HG02610 (cell line): ENCODE measurements around the gene PRPF18.
"Not testable (repeated sequence)": the region's sequence is repeated elsewhere in the genome, so short reads cannot be mapped to it uniquely, and the experiment has no call there.

Experiments used
- ATAC-seq: cut with Tn5 transposase; IDR thresholded peaks from one replicate; pipeline ENCODE4 v1.9.1; 2021; ENCODE audit warnings: mild to moderate bottlenecking, moderate library complexity; ENCODE audit not compliant: unreplicated experiment

Gene PRPF18

DNA sequence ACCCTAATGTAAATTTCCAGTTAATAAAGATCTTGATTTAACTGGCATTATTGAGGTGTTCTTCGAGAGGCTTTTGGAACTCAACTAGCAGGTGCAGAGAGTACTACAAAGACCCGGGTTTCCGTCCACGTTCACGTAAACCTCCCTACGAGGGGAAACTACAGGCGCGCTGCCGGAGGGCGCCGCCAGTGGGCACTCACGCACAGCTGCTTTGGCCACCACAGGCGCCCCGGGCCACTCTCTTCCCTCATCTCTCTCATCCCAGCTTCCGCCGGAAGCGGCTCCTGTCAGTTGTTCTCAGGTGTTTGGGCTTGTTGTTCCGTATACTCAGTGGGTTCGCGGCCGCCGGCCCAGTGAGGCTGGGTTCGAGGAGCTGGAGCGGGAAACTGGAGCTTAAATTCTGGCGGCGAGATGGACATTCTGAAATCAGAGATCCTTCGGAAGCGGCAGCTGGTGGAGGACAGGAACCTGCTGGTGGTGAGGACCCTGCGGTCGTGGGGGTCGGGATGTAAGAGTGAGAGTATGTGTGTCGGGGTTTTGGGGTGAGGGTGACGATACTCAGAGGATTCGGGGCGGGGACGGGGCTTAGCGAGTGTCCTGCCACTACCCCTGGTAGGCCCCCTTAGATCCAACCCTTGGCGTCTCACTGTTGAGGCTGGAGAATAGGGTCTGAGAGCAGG is at the start of gene PRPF18:
Gene PRPF18, plus strand, starts transcription at position 290 of the 680 bp plus-strand sequence. Its CDS starts 122 bp downstream, at position 412.
- ATAC-seq, result peak; percentile 99

GRCh38 chr10:13537985-13538384 is 48.8 kb upstream of the PRPF18 start:
- ATAC-seq, result not testable (repeated sequence)

DNA sequence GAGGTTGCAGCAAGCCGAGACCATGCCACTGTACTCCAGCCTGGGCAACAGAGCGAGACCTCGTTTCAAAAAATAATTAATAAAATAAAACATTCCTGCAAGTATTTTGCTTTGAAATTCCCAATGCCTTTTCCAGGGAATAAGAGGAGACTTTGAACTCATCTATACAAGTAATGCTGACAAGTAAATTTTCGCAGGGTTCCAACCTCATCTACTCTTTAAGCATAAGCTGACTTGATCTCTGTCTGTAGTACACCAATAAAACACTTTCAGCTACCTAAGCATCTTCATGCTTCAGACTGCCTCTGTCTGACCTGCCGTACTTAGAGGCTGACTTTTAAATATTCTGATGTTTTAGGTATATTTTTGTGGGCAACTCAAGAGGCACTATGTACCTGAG is 44.2 kb upstream of the PRPF18 start:
- no peak for ATAC-seq

GRCh38 chr10:13550802-13551201 is 36.0 kb upstream of the PRPF18 start:
- ATAC-seq, result no peak

DNA sequence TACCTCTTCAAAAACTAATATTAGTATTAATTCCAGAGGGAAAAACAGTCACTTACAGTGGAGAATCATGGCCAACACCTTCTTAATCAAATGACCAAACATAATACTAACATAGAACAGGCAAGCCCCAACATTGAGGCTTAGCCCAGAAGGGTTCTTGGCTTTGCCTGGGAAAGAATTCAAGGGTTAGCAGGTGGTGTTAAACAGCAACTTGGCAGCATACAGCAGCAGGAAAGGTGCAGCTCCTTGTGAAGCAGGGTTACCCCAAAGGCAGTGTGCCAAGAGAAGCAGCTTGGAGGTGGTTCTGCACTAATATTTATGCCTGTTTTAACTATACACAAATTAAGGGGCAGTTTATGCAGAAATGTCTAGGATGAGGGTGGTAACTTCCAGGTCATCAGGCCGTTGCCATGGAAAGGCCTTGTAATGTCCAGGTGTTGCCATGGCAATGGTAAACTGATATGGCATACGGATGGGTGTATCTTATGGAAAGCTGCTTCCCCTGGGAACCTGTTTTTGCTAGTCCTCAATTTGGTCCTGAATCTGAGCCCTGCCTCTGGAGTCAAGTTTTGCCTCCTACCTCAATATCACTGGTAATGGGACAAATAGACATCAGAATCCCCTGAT is 30.8 kb upstream of the PRPF18 start:
- ATAC-seq, result no peak

GRCh38 chr10:13559124-13559700 is 27.6 kb upstream of the PRPF18 start:
- ATAC-seq, result no peak

DNA sequence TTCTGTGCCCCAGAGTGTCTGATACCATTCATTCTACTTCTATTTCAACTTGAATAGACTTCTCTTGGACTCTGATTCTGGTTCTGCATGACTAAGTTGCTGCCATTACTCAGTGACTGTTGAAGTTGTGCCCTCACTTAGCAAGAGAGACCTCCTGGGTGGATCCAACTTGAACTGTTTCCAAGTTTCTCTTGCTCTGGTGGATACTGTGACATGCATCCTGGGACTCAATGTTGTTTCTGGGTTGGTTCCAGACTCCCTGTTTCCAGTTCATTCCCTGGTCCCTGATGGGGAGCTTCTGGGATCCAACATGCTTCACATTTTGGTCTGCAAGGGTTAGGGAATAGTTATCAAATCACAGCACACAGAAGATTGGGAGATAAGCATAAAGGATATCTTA is 26.2 kb upstream of the PRPF18 start:
- ATAC-seq, result no peak

- ATAC-seq, result no peak
Observed at GRCh38 chr10:13563481-13564445, 23.0 kb upstream of the PRPF18 start.

DNA sequence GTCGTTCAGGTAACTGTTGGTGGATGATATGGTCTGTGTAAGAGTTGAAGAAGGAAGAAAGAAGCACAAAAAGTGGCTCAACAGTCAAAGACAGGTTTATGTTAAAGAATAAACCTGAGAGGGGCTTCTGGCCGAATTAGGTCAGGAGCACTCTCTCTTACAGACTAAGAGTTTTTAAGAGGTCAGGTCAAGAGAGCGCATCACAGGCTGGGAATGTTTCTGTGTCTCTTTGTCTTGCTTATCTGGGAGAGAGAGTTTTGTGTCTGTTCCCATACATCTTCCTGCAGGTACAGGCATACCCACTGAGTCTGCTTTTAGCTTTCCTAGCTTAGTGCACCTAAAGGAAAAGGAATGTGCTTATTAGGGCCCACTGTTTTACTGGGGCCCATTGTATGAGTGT is 22.2 kb upstream of the PRPF18 start:
- no peak for ATAC-seq

GRCh38 chr10:13567030-13567429 is 19.7 kb upstream of the PRPF18 start:
- ATAC-seq, result no peak

DNA sequence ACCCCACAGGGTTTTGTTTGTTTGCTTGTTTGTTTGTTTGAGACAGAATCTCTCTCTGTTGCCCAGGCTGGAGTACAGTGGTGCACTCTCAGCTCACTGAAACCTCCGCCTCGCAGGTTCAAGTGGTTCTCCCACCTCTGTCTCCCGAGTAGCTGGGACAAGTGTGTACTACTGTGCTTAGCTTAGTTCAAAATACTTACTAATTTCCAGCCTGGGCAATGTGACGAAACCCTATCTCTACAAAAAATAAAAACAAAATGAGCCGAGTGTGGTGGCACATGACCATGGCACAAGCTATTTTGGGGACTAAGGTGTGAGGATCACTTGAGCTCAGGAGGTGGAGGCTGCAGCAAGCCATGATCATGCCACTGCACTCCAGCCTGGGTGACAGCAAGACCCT is 15.2 kb upstream of the PRPF18 start:
- no peak for ATAC-seq

DNA sequence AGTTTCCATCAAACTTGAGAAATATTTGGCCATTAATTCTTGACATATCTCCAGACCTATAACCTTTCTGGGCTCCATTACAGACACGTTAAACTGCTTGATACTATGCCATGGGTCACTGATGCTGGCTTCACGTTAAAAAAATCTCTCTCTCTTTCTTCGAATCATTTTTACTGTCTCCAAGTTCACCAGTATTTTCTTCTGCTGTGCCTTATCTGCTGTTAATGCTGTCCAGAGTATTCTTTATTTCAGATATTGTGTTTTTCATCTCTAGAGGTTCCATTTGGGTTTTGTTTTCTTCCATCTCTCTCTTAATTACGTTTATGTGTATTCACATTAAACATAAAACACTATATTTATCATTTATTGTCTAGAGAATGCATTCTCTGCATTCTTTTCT is 12.8 kb upstream of the PRPF18 start:
- no peak for ATAC-seq

- ATAC-seq, result no peak
Observed at GRCh38 chr10:13585195-13585751, 1.5 kb upstream of the PRPF18 start.

DNA sequence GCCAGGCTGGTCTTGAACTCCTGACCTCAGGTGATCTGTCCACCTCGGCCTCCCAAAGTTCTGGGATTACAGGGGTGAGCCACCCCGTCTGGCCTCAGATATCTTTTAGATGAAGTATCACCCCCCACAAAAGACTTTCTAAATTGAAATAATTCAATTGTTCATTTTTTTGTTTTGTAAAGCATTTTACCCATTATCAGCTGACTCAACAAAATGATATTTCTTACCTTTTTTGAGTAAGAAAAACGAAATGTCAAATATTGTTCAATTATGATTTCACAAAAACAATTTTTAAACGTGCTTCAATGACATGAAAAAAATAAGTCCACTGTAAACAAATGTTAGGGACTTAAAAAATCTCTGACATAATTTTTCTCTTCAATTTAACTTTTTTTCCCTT is 822 bp upstream of the PRPF18 start:
- no peak for ATAC-seq

DNA sequence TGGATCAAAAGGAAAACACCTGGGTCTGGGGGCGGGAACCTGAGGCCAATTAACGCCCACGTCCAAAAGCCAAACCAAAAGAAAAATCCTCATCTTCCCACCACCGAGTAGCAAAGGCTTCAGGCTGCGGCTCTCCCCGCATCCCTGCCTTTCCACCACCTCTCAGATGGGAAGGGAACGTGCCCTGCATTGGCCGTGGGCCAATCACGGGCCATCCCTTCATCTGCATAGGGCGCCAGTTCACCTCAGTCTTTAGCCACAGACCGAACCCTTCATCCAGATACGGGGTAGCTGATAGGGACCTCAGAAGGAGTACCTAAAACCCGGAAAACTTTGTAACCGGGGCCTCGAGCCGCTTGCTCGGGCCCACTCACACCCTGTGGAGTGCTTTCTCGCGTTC is 626 bp downstream of the PRPF18 start:
- ATAC-seq, result no peak

DNA sequence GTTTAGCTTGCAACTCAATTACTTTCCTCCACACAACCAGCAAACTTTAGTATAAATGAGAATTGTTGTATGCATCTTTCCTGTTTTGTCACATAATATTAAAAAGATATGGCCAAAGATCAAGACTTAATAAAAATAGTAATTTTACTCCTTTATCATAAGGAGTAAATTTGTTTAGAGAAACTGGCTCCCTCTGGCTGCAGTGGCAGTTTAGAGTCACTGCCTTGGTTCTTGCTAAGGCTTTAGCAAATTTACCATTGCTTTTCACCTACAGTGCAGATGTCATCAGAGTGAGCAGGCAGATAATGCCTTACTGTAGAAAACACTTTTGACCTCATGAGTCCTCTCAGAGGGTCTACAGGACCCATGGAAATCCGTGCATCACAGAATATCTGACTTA is 2.6 kb downstream of the PRPF18 start:
- no peak for ATAC-seq

DNA sequence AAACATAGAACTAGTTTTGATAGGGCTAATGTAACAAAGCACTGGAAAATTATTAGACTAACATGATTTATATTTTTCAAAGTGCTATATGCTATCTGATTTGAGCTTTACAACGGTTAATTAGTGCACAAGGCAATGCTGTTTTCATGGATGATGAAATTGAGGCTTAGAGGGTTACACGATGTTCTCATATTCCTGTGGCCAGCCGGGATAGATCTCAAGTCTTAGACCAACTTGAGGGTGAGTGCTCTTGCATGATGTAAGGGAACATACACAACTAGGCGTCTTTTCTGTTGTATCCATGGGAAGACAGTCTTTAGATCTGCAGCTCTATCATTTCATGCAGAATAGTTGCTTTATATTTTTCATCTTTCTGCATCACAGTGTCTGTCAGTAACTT is 4.1 kb downstream of the PRPF18 start:
- no peak for ATAC-seq

- ATAC-seq, result no peak
Observed at GRCh38 chr10:13592306-13592705, 5.5 kb downstream of the PRPF18 start.

DNA sequence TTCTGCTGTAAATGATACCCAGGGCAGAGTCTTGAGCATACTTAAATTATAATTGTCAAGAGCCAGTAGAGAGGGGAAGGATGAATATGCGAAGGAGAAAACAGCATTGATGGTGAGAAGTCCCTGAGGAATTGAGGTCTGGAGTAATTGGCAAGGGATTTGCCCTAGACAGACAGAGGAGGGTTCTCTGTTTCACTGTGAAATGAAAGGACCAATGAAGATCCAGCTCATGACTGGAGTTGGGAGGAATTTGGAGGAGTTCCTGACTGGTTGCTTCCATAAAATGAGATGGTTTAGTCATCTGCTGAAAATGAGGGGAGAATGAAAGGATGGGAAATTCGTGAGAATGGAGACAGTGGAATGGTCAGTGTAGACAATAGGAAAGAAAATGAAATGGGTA is 6.8 kb downstream of the PRPF18 start:
- no peak for ATAC-seq

- ATAC-seq, result no peak
Observed at GRCh38 chr10:13594641-13595040, 7.9 kb downstream of the PRPF18 start.

GRCh38 chr10:13597909-13598308 is 11.1 kb downstream of the PRPF18 start:
- no peak for ATAC-seq
